Activated CD4-positive, alpha-beta memory T cell treated with anti-CD3 and anti-CD28 coated beads, Interleukin-2, amount 10 ng/mL, durations not matched to agents 7 days and 5 days (primary cell): ENCODE results near the gene NOX4. TPM values are rescaled to one million over a fixed set of nuclear protein-coding genes. Genes with fewer than 3 reads are reported as not detected.
"Not testable (repeated sequence)": the region's sequence is repeated elsewhere in the genome, so short reads cannot be mapped to it uniquely, and the experiment has no call there.

ENCODE experiments used
- CTCF ChIA-PET: fragments of 350-600 bp; sonication (Branson Sonifier 250); formaldehyde crosslinking; loops from one replicate; lab custom pipeline; 2021; ENCODE audit warnings: antibody characterized with exemption, inconsistent platforms; lab: Charles Lee
- POLR2A ChIA-PET: fragments of 350-600 bp; sonication (Branson Sonifier 250); formaldehyde crosslinking; loops from one replicate; lab custom pipeline; 2021; ENCODE audit warnings: antibody characterized with exemption; lab: Charles Lee
- DNase-seq: peaks from one replicate; pipeline ENCODE4 v3.0.0-alpha.2; 2020
- H3K27ac Mint-ChIP-seq: one replicate; pipeline ENCODE4 v1.8.0; 2021; ENCODE audit warnings: mild to moderate bottlenecking, mixed read lengths
- H3K27me3 Mint-ChIP-seq: one replicate; pipeline ENCODE4 v1.8.0; 2021; ENCODE audit warnings: mixed read lengths
- H3K36me3 Mint-ChIP-seq: one replicate; pipeline ENCODE4 v1.8.0; 2021; ENCODE audit warnings: low read depth, mixed read lengths
- H3K4me1 Mint-ChIP-seq: one replicate; pipeline ENCODE4 v1.8.0; 2021; ENCODE audit warnings: mixed read lengths
- H3K4me3 Mint-ChIP-seq: one replicate; pipeline ENCODE4 v1.8.0; 2021; ENCODE audit warnings: mild to moderate bottlenecking, mixed read lengths
- H3K9me3 Mint-ChIP-seq: one replicate; pipeline ENCODE4 v1.8.0; 2021; ENCODE audit warnings: mixed read lengths
- total RNA-seq, 2 experiments: library from RNA; stranded (reverse); gene quantifications; one replicate each; pipeline ENCODE4 v1.2.3, GENCODE V29; 2021

NOX4 gene
- total RNA-seq, 2 experiments from 2014 or later, result not detected

- H3K9me3 Mint-ChIP-seq, POLR2A ChIA-PET, H3K27ac Mint-ChIP-seq, H3K4me3 Mint-ChIP-seq, CTCF ChIA-PET, H3K27me3 Mint-ChIP-seq, DNase-seq, H3K36me3 Mint-ChIP-seq, H3K4me1 Mint-ChIP-seq: not testable (repeated sequence)
Measured at GRCh38 chr11:89354513-89354912, 136.7 kb downstream of the NOX4 start.

GRCh38 chr11:89347071-89347470, 144.1 kb downstream of the NOX4 start:
- H3K4me1 Mint-ChIP-seq, result no peaks in the 10 kb centered on the region
- no peaks in the 10 kb centered on the region for H3K27me3 Mint-ChIP-seq
- peaks cover 3% of the 10 kb centered on the region for H3K9me3 Mint-ChIP-seq
- no peaks in the 10 kb centered on the region for H3K36me3 Mint-ChIP-seq
- POLR2A ChIA-PET, result no interaction called here
- no peak for DNase-seq
- H3K4me3 Mint-ChIP-seq, result no peak overlapping the region
- CTCF ChIA-PET, result no interaction called here
- H3K27ac Mint-ChIP-seq, result no peak overlapping the region

GRCh38 chr11:89346601-89347000, 144.6 kb downstream of the NOX4 start:
- no peaks in the 10 kb centered on the region for H3K27me3 Mint-ChIP-seq
- POLR2A ChIA-PET, result no interaction called here
- H3K4me1 Mint-ChIP-seq, result no peaks in the 10 kb centered on the region
- H3K36me3 Mint-ChIP-seq, result no peaks in the 10 kb centered on the region
- CTCF ChIA-PET, result no interaction called here
- no peak overlapping the region for H3K27ac Mint-ChIP-seq
- H3K9me3 Mint-ChIP-seq, result peaks cover 3% of the 10 kb centered on the region
- no peak overlapping the region for H3K4me3 Mint-ChIP-seq
- no peak for DNase-seq

- DNase-seq, H3K4me1 Mint-ChIP-seq, POLR2A ChIA-PET, H3K27ac Mint-ChIP-seq, CTCF ChIA-PET, H3K9me3 Mint-ChIP-seq, H3K36me3 Mint-ChIP-seq, H3K4me3 Mint-ChIP-seq, H3K27me3 Mint-ChIP-seq: not testable (repeated sequence)
Measured at GRCh38 chr11:89342880-89343572, 148.1 kb downstream of the NOX4 start.

- H3K27me3 Mint-ChIP-seq, POLR2A ChIA-PET, DNase-seq, H3K4me3 Mint-ChIP-seq, CTCF ChIA-PET, H3K36me3 Mint-ChIP-seq, H3K4me1 Mint-ChIP-seq, H3K27ac Mint-ChIP-seq, H3K9me3 Mint-ChIP-seq: not testable (repeated sequence)
Measured at GRCh38 chr11:89340450-89340849, 150.7 kb downstream of the NOX4 start.

- CTCF ChIA-PET, POLR2A ChIA-PET, H3K9me3 Mint-ChIP-seq, H3K4me3 Mint-ChIP-seq, H3K36me3 Mint-ChIP-seq, H3K27ac Mint-ChIP-seq, DNase-seq, H3K4me1 Mint-ChIP-seq, H3K27me3 Mint-ChIP-seq: not testable (repeated sequence)
Measured at GRCh38 chr11:89338073-89338472, 153.1 kb downstream of the NOX4 start.

GRCh38 chr11:89337100-89337650, 154.0 kb downstream of the NOX4 start:
- H3K4me1 Mint-ChIP-seq, H3K27ac Mint-ChIP-seq, DNase-seq, CTCF ChIA-PET, H3K9me3 Mint-ChIP-seq, H3K27me3 Mint-ChIP-seq, POLR2A ChIA-PET, H3K36me3 Mint-ChIP-seq, H3K4me3 Mint-ChIP-seq: not testable (repeated sequence)

- H3K36me3 Mint-ChIP-seq, H3K4me3 Mint-ChIP-seq, H3K9me3 Mint-ChIP-seq, H3K27me3 Mint-ChIP-seq, H3K4me1 Mint-ChIP-seq, H3K27ac Mint-ChIP-seq, POLR2A ChIA-PET, CTCF ChIA-PET, DNase-seq: not testable (repeated sequence)
Measured at GRCh38 chr11:89333704-89334103, 157.5 kb downstream of the NOX4 start.

- CTCF ChIA-PET, H3K4me1 Mint-ChIP-seq, H3K4me3 Mint-ChIP-seq, H3K27me3 Mint-ChIP-seq, H3K36me3 Mint-ChIP-seq, DNase-seq, H3K9me3 Mint-ChIP-seq, H3K27ac Mint-ChIP-seq, POLR2A ChIA-PET: not testable (repeated sequence)
Measured at GRCh38 chr11:89331940-89332339, 159.2 kb downstream of the NOX4 start.

- CTCF ChIA-PET, result no interaction called here
- Mint-ChIP-seq H3K27ac (no peak overlapping the region), H3K4me3 (no peak overlapping the region)
Measured at GRCh38 chr11:89327885-89328284, 163.3 kb downstream of the NOX4 start.

GRCh38 chr11:89321401-89321800, 169.8 kb downstream of the NOX4 start:
- H3K9me3 Mint-ChIP-seq, result peaks cover 2% of the 10 kb centered on the region

More at GRCh38 chr11:89327885-89328284, 163.3 kb downstream of the NOX4 start:
- H3K36me3 Mint-ChIP-seq, result no peaks in the 10 kb centered on the region
- POLR2A ChIA-PET, result no interaction called here
- no peaks in the 10 kb centered on the region for H3K4me1 Mint-ChIP-seq
- H3K27me3 Mint-ChIP-seq, result no peaks in the 10 kb centered on the region
- no peak for DNase-seq
- H3K9me3 Mint-ChIP-seq, result peaks cover 1% of the 10 kb centered on the region

GRCh38 chr11:89310607-89311006, 180.6 kb downstream of the NOX4 start:
- H3K4me1 Mint-ChIP-seq, POLR2A ChIA-PET, H3K27ac Mint-ChIP-seq, DNase-seq, H3K9me3 Mint-ChIP-seq, H3K36me3 Mint-ChIP-seq, H3K4me3 Mint-ChIP-seq, CTCF ChIA-PET, H3K27me3 Mint-ChIP-seq: not testable (repeated sequence)

More at GRCh38 chr11:89321401-89321800, 169.8 kb downstream of the NOX4 start:
- Mint-ChIP-seq H3K36me3 (no peaks in the 10 kb centered on the region), H3K27me3 (no peaks in the 10 kb centered on the region), H3K27ac (no peak overlapping the region), H3K4me3 (no peak overlapping the region), H3K4me1 (no peaks in the 10 kb centered on the region)
- CTCF ChIA-PET, result no interaction called here
- POLR2A ChIA-PET, result no interaction called here
- DNase-seq, result no peak

- DNase-seq, H3K9me3 Mint-ChIP-seq, H3K4me3 Mint-ChIP-seq, POLR2A ChIA-PET, CTCF ChIA-PET, H3K27ac Mint-ChIP-seq, H3K4me1 Mint-ChIP-seq, H3K27me3 Mint-ChIP-seq, H3K36me3 Mint-ChIP-seq: not testable (repeated sequence)
Measured at GRCh38 chr11:89309321-89309985, 181.7 kb downstream of the NOX4 start.

- DNase-seq, H3K9me3 Mint-ChIP-seq, H3K4me1 Mint-ChIP-seq, CTCF ChIA-PET, POLR2A ChIA-PET, H3K4me3 Mint-ChIP-seq, H3K27ac Mint-ChIP-seq, H3K27me3 Mint-ChIP-seq, H3K36me3 Mint-ChIP-seq: not testable (repeated sequence)
Measured at GRCh38 chr11:89308272-89308671, 182.9 kb downstream of the NOX4 start.
